ENCODE measurements around the gene PLCB1.

DNA sequence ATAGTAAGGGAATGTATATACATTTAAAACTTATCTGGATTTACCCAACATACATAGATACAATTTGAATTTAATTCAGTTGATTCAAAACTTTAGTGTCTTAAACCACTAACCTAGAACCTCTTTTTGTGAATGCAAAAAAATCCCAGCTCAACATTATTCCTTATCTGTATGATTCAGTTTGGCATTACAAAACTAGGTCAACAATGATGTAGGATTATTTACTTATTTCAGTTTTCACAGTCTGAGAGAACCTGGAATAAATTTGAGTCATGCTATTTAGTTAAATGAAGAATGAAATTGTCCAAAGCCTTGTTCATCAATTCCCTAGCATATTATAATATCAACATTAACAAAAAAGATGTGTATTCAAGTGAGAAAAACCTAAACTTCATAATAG is 7.4 kb upstream of the PLCB1 start:
- TF ChIP-seq CTCF (conservative IDR thresholded peaks at IDR 0.05; ENCODE audit: low read length) (no peak), EZH2phosphoT487 (IDR thresholded peaks at IDR 0.05; ENCODE audit: borderline replicate concordance) (no peak)
